SJCRH30 (cell line): Measurements from ENCODE around the gene CCDC184. TPM values are rescaled to one million over a fixed set of nuclear protein-coding genes. Genes with fewer than 3 reads are reported as not detected.
"Not testable (repeated sequence)": the region's sequence is repeated elsewhere in the genome, so short reads cannot be mapped to it uniquely, and the experiment has no call there.

Source experiments
- DNase-seq, 2 experiments: peaks; one replicate each; pipeline ENCODE4 v3.0.0-alpha.2; 2015 to 2020
- H3K27ac ChIP-seq: fragments of 250-450 bp; sonication (Bioruptor Pico); 2 replicates; pipeline ENCODE4 v1.5.1; 2020; ENCODE audit warnings: mild to moderate bottlenecking, moderate library complexity
- H3K27me3 ChIP-seq: fragments of 250-450 bp; sonication (Bioruptor Pico); 2 replicates; pipeline ENCODE4 v1.5.1; 2020; ENCODE audit warnings: mild to moderate bottlenecking, moderate library complexity
- H3K36me3 ChIP-seq: fragments of 250-450 bp; sonication (Bioruptor Pico); 2 replicates; pipeline ENCODE4 v1.5.1; 2020; ENCODE audit warnings: mild to moderate bottlenecking, moderate library complexity
- H3K4me1 ChIP-seq: fragments of 250-450 bp; sonication (Bioruptor Pico); 2 replicates; pipeline ENCODE4 v1.5.1; 2020; ENCODE audit warnings: mild to moderate bottlenecking, moderate library complexity
- H3K4me3 ChIP-seq: fragments of 250-450 bp; sonication (Bioruptor Pico); 2 replicates; pipeline ENCODE4 v1.5.1; 2020; ENCODE audit warnings: mild to moderate bottlenecking, moderate library complexity
- H3K9me3 ChIP-seq: fragments of 250-450 bp; sonication (Bioruptor Pico); replicated peaks from 2 replicates; pipeline ENCODE4 v1.5.1; 2020; ENCODE audit warnings: mild to moderate bottlenecking, moderate library complexity
- total RNA-seq: library from RNA; depleted of rRNA; stranded (reverse); fragments of >200 nt; shearing (Covaris generic); gene quantifications from 2 replicates; pipeline ENCODE4 v1.2.3, GENCODE V29; 2014; rRNA removed

CCDC184 gene
- 5.1 and 5.6 TPM in 2 replicates for total RNA-seq

DNA sequence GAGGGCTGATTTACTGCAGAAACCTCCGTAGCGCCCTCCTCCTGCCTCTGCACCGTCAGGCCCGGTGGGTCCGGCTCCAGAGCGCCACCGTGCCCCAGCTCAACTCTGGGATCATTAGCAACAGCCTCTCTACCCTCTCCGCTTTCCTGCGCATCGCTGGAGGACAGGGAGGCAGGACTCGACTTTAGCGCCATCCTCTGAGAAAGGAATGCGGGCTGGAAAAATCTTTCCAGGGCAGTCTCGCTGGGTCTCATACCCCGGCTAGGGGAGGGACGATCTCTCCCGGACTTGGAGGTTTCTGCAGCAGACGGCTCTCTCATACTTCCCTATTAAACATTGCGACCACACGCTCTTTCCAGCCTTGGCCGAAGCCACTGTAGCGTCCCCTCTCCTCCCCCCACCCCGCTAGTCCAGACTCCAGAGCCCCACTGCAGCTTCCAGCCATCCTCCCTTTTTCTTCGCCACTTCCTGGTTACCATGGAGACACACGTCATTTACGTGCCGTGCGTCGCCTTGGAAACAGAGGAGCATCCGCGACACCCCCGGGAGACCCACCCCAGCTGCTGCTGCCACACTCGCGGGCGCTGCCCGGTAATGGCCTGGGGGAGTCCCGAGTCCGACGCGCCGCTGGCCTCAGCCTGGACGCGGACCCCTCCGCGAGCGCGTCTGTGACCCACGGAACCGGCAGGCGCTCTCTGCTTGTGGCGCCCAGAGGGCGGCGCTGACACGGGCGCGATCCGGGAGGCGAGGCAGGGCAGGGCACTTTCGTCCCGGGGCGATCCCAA lies at the start of gene CCDC184:
CCDC184 (plus strand) TSS at position 554 of the 785 bp plus-strand sequence. CDS start 479 bp downstream, outside the sequence.
- H3K4me3 ChIP-seq, result peak within 1 kb of the TSS; percentile 67
- no peaks in the 10 kb centered on the region for H3K9me3 ChIP-seq
- H3K4me1 ChIP-seq, result peaks cover 15% of the 10 kb centered on the region
- H3K27ac ChIP-seq, result peak within 1 kb of the TSS; percentile 47
- no peaks in the 10 kb centered on the region for H3K36me3 ChIP-seq
- H3K27me3 ChIP-seq, result peaks cover 6% of the 10 kb centered on the region; the same call in 1 of the 2 replicates
- DNase-seq, result peak; percentile 94

DNA sequence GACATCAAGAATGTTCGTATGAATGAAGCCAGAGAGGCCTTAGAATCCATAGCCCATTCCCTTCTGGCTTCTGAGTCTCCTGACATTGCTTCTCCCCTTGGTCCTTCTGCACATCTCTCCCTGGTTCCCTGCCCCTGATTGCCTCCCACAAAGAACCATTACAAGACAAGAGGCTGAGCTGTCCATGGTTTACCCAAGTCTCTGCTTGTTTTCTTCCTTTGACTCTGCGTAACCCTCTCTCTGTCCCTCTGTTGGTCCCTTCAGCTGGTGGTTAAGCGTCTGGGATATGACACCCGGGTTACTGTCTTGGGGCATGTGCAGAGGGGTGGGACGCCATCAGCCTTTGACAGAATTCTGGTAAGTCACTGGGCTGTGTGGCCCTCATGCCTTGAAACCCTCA lies 48.4 kb upstream of the CCDC184 start:
- Histone ChIP-seq H3K4me1 (no peaks in the 10 kb centered on the region), H3K27me3 (no peaks in the 10 kb centered on the region), H3K4me3 (no peak overlapping the region), H3K9me3 (no peaks in the 10 kb centered on the region), H3K36me3 (peaks cover 49% of the 10 kb centered on the region), H3K27ac (no peak overlapping the region)
- DNase-seq, result no peak

DNA sequence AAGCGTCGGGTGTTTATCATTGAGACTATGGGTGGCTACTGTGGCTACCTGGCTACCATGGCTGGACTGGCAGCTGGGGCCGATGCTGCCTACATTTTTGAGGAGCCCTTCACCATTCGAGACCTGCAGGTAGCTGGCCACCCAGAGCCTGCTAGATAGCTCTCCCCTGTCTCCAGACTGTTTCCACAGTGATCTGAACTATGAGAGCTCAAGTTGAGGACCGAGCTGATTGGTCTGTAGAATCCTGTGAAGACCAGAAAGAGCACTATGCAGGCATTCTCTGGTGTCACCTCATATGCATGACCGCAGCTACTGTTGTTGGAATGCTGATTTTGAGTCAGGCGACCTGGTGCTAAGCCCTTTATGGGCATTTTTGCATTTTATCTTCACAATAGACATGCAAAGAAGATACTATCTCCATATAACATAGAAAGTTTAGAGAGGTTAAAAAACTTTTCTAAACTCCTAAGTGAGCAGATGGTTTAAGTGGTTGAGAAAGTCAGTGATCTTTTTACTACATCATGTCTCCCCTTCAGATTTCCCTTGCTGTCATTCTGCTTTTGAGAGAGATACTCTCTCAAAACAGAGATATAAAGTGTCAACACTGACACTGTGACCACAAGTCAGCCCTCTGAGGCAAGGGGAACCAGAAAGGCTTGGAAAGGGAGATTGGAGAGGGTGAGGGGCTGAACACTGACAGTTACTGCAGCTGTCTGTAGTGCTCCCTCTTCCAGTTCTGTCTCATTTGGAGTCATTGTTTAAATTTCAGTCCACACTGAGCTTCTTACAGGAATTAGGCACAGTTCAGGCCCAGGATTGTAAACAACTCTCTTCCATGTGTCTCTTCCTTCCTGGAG lies 40.4 kb upstream of the CCDC184 start:
- Histone ChIP-seq H3K4me1 (no peaks in the 10 kb centered on the region), H3K27me3 (no peaks in the 10 kb centered on the region), H3K9me3 (no peaks in the 10 kb centered on the region), H3K27ac (no peak overlapping the region), H3K4me3 (no peak overlapping the region), H3K36me3 (peaks cover 46% of the 10 kb centered on the region)
- DNase-seq, result no peak

DNA sequence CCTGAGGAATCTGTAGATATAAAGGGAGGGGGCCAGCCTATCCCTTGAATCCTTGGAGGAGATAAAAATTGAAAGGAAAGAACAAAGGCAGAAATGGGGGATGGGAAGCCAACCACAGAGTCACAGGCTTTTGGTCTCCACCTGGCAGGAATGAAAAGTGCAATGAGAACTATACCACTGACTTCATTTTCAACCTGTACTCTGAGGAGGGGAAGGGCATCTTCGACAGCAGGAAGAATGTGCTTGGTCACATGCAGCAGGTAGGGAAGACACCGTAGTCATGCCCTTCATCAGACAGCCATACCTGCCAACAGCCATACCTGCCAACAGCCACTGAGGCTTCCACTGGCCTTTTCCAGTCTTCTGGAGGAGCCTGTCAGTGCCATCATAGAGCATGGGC lies 39.5 kb upstream of the CCDC184 start:
- Histone ChIP-seq H3K4me3 (no peak overlapping the region), H3K9me3 (no peaks in the 10 kb centered on the region), H3K27me3 (no peaks in the 10 kb centered on the region), H3K4me1 (no peaks in the 10 kb centered on the region), H3K36me3 (peaks cover 47% of the 10 kb centered on the region), H3K27ac (no peak overlapping the region)
- no peak for DNase-seq

DNA sequence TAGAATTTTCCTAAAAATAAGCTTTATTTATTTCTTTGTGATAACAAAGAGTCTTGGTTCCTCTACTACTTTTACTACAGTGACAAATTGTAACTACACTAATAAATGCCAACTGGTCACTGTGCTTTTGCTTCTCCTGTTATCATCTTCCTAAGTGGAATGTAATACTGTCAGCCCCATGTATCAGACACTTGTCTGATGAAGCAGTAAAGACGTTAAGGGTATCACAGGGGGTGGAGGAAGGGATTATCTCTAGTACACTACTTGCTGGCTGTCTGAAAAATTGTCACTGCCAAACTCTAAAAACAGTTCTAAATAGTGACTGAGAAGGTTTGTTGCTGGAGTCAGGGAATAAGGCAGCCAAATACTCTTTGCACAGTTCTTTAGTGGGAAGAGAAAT lies 37.5 kb upstream of the CCDC184 start:
- no peaks in the 10 kb centered on the region for H3K9me3 ChIP-seq
- H3K4me1 ChIP-seq, result no peaks in the 10 kb centered on the region
- no peaks in the 10 kb centered on the region for H3K27me3 ChIP-seq
- peaks cover 52% of the 10 kb centered on the region for H3K36me3 ChIP-seq
- no peak for DNase-seq
- H3K27ac ChIP-seq, result no peak overlapping the region
- H3K4me3 ChIP-seq, result no peak overlapping the region

DNA sequence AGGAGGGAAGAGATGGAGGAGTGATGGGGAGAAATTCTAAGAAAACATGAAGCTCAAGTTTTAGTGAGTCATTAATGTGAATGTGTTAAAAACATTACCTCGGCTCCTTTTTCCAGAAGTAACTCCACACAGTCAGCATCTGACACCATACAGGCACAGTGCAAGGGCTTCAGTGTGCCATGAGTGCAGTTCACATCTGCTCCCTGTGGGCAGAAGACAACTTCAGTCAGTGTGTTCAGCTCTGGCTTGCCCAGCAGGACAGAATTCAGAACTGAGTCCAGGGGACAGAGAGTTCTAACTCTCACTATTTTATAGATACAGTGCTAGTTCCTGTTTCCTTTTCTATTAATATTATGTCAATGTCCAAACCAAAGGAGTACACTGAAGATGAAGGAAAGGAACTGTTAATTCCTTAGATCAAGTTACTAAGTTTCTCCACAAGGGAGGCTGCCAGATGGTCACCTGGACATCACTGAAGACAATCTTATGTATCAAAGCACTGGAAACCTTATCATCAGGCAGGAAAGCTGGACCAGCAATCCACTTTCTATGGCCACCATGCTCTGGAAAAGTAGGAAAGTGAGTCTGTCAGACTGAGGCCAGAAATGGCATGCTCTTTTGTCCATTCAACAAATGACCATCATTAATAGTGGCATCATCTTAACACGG lies 32.2 kb upstream of the CCDC184 start:
- Histone ChIP-seq H3K27ac (no peak overlapping the region), H3K27me3 (no peaks in the 10 kb centered on the region), H3K9me3 (no peaks in the 10 kb centered on the region), H3K36me3 (peaks cover 41% of the 10 kb centered on the region), H3K4me1 (peaks cover 3% of the 10 kb centered on the region; the same call in 1 of the 2 replicates), H3K4me3 (no peak overlapping the region)
- DNase-seq, result no peak

DNA sequence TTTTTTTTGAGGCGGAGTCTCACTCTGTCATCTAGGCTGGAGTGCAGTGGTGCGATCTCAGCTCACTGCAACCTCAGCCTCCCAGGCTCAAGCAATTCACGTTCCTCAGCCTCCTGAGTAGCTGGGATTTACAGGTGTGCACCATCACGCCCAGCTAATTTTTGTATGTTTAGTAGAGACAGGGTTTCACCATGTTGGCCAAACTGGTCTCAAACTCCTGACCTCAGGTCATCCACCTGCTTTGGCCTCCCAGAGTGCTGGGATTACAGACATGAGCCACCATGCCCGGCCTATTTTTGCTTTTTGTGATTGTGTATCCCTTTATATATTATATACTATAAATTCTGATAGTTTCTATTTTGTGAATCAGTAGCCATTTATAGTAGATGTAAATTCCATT lies 27.7 kb upstream of the CCDC184 start:
- H3K27ac ChIP-seq, H3K4me1 ChIP-seq, DNase-seq, H3K9me3 ChIP-seq, H3K4me3 ChIP-seq, H3K27me3 ChIP-seq: not testable (repeated sequence)
- H3K36me3 ChIP-seq, result peaks cover 14% of the 10 kb centered on the region

DNA sequence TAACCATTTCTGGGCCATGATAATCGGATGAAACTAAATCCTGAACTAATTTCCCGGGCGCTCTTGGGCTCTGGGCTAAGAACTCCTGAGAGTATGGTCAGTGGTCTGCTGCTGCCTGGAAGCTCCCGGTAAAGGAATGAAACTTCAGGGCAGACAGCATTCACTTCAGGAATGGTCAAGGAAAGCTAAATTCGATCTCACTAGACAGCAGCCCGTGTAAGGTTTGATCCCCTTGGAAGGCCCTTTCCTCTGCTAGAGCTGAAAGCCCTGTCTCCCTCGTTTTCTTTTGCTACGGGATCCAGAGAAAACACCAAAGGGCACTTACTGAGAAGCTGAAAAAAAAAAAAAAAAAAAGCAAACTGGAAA lies 26.8 kb upstream of the CCDC184 start:
- peaks cover 6% of the 10 kb centered on the region; the same call in 1 of the 2 replicates for H3K36me3 ChIP-seq
- H3K9me3 ChIP-seq, result no peaks in the 10 kb centered on the region
- DNase-seq, result no peak
- no peaks in the 10 kb centered on the region for H3K27me3 ChIP-seq
- peak overlapping the region; percentile 91 for H3K4me3 ChIP-seq
- H3K4me1 ChIP-seq, result peaks cover 7% of the 10 kb centered on the region
- peak overlapping the region; percentile 93 for H3K27ac ChIP-seq

DNA sequence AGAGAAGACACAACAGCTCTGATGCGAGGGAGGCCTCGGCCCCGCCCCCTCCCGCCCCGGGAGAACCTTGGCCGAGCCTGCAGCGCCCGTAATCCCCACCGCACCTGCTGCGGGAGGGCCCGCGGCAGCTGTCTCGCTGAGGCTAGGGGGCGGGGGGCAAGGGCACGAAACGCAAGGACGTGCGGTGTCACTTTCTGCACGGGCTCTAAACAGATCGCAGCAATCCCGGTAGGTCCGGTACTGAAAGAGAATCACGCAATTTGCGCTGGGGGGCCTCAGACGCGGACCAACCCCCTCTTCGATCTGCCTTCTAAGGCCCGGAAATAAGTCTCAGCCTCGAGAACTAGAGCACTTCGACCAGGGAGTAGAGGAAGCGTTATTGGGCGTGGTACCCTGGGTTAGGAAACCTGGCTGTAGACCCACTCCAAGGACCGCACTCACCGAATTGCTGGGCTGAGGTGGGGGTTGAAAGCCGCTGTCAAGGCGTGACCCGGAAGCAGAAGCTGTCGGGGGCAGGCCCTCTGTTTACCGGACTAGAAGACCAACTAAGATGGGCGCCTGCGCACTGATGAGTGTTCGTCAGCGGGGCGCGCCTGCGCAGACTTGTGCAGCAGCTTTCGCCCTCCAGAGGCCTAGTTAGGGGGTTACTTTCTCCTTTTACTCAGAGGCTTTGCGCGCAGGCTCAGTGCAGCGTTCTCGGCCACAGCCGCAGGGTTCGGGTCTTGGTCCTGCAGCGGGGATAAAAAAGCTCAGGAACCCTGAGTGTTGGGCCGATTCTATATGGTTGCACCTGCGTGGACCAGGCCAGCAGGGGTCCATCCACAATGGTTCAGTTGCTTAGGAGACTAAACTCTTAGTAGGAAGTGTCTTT lies 26.2 kb upstream of the CCDC184 start, which contains the start of gene ASB8:
ASB8 (minus strand) TSS at position 498 of the 871 bp plus-strand sequence. CDS start 4,019 bp downstream, outside the sequence.
- DNase-seq, result peak; percentile 99
- Histone ChIP-seq H3K9me3 (no peaks in the 10 kb centered on the region), H3K27me3 (no peaks in the 10 kb centered on the region), H3K4me1 (peaks cover 7% of the 10 kb centered on the region), H3K4me3 (peak within 1 kb of the TSS; percentile 91), H3K36me3 (peaks cover 6% of the 10 kb centered on the region; the same call in 1 of the 2 replicates), H3K27ac (peak within 1 kb of the TSS; percentile 93)

DNA sequence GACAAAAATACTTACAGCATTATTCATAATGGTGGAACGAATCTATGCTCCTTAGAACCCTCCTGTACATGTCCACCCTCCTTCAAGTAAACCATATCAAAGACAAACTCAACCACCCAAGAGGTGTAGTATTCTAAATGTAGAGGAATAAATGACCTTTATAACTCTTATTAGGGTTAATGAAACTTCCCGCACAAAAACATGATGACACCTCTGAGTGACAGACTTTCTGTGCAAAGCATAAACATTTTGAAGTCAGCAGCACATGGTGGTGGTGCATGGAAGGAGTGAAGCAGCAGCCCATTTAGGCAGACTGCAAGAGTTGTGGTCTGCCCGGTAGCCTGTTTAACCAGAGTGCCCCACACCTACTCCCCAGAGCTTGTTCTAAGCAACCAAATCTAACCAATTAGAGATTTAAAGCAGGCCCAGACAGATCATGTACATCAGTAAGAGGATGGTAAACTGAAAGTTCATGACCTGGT lies 25.5 kb upstream of the CCDC184 start:
- Histone ChIP-seq H3K4me3 (peak overlapping the region; percentile 91), H3K4me1 (peaks cover 7% of the 10 kb centered on the region), H3K9me3 (no peaks in the 10 kb centered on the region), H3K36me3 (peaks cover 4% of the 10 kb centered on the region; the same call in 1 of the 2 replicates), H3K27me3 (no peaks in the 10 kb centered on the region), H3K27ac (peak overlapping the region; percentile 93)
- DNase-seq, result peak in 1 of 2 experiments; percentile 10

DNA sequence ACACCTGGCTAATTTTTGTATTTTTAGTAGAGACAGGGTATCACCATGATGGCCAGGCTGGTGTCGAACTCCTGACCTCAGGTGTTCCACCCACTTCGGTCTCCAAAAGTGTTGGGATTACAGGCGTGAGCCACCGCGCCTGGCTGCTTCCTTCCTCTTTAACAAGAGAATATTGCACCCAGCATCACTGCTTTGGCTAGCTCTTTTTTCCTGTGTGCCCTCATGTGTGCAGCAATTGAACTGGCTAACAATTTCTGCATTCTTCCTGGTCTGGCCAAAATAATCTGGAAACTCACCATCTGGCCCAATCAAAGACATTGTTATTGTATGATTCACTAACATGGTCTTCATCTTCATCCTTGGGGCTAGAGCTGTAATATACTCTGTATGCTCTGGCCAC lies 23.4 kb upstream of the CCDC184 start:
- no peaks in the 10 kb centered on the region for H3K27me3 ChIP-seq
- no peak overlapping the region for H3K4me3 ChIP-seq
- H3K4me1 ChIP-seq, result peaks cover 7% of the 10 kb centered on the region
- no peak overlapping the region for H3K27ac ChIP-seq
- no peaks in the 10 kb centered on the region for H3K36me3 ChIP-seq
- no peaks in the 10 kb centered on the region for H3K9me3 ChIP-seq
- DNase-seq, result no peak

DNA sequence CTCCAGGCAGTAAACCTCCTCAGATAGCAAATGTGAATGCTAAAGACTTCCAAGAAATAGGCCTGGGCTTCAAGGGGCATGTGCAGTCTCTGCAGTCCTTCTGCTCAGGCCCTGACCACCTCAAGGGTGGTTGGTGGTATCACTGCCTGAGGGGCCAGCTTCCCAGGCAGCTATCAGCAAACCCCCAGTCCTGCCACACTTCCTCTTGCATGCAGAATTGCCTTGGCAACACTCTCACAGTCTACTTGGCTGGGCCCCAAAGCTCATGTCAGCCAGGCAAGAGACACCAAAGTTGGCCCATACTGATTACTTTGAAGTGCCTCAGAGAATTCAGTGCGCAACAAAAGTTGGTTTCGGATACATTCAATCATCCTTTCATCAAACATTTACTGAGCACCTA lies 22.6 kb upstream of the CCDC184 start:
- Histone ChIP-seq H3K4me1 (peaks cover 7% of the 10 kb centered on the region), H3K27ac (no peak overlapping the region), H3K4me3 (no peak overlapping the region), H3K36me3 (no peaks in the 10 kb centered on the region), H3K27me3 (no peaks in the 10 kb centered on the region), H3K9me3 (no peaks in the 10 kb centered on the region)
- no peak for DNase-seq

DNA sequence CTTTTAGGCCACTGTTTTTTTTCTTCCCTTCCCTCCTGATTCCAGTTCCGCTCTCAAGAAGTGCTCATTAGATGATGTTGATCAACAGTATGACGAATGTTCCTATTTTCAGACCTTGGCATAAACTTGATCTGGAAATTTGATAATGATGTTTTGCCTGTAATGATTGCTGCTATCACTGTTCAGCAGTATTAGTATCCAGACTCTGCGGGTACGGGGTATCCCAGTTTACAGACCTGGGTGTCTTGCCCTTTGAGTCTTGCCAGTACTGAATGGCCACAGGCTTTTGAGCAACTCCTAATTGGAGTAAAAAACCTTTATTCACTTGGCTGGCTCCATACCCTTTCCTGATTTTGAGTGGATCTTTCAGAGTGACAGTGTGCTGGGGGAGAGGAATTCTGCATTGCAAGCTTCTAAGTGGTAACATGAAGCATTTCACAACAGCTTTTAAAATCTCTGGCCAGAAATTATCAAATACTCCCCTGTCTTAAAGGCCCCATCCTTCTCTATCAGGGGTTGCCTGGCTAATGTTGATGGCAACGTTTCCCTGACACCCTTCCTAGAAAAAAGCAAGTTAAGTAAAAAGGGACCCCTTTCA lies 20.2 kb upstream of the CCDC184 start:
- H3K4me1 ChIP-seq, result no peaks in the 10 kb centered on the region
- no peak for DNase-seq
- no peaks in the 10 kb centered on the region for H3K27me3 ChIP-seq
- no peak overlapping the region for H3K27ac ChIP-seq
- no peaks in the 10 kb centered on the region for H3K36me3 ChIP-seq
- H3K4me3 ChIP-seq, result no peak overlapping the region
- H3K9me3 ChIP-seq, result no peaks in the 10 kb centered on the region
